Cerebellar cortex (tissue), 1 donor: ENCODE results near the gene PDE9A.

Experiments used
- DNase-seq: peaks from one replicate; pipeline ENCODE4 v3.0.0-alpha.2; 2015; ENCODE audit warnings: low spot score

PDE9A gene

GRCh38 chr21:42688226-42688840 lies 34.9 kb downstream of the PDE9A start:
- DNase-seq = no peak

- DNase-seq = no peak
These were observed 35.5 kb downstream of the PDE9A start for GRCh38 chr21:42688841-42689371.

- DNase-seq = no peak
These were observed 37.2 kb downstream of the PDE9A start for GRCh38 chr21:42690586-42690985.

- DNase-seq = no peak
These were observed 38.6 kb downstream of the PDE9A start for GRCh38 chr21:42691901-42692559.

- DNase-seq = no peak
These were observed 39.3 kb downstream of the PDE9A start for GRCh38 chr21:42692688-42693087.

GRCh38 chr21:42694751-42695696 lies 41.6 kb downstream of the PDE9A start:
- no peak for DNase-seq

- peak; percentile 78 for DNase-seq
These were observed 42.4 kb downstream of the PDE9A start for GRCh38 chr21:42695697-42696380.

GRCh38 chr21:42696501-42697040 lies 43.1 kb downstream of the PDE9A start:
- DNase-seq = no peak

- no peak for DNase-seq
These were observed 45.3 kb downstream of the PDE9A start for GRCh38 chr21:42698733-42699132.

- no peak for DNase-seq
These were observed 45.8 kb downstream of the PDE9A start for GRCh38 chr21:42699196-42699595.

- DNase-seq = no peak
These were observed 48.5 kb downstream of the PDE9A start for GRCh38 chr21:42701706-42702456.

GRCh38 chr21:42702720-42703119 lies 49.3 kb downstream of the PDE9A start:
- DNase-seq = no peak

- no peak for DNase-seq
These were observed 49.9 kb downstream of the PDE9A start for GRCh38 chr21:42703136-42703908.

- no peak for DNase-seq
These were observed 50.5 kb downstream of the PDE9A start for GRCh38 chr21:42703965-42704364.

GRCh38 chr21:42704861-42705260 lies 51.4 kb downstream of the PDE9A start:
- no peak for DNase-seq

GRCh38 chr21:42705346-42705745 lies 51.9 kb downstream of the PDE9A start:
- DNase-seq = no peak

- no peak for DNase-seq
These were observed 52.4 kb downstream of the PDE9A start for GRCh38 chr21:42705746-42706374.

GRCh38 chr21:42706765-42707164 lies 53.3 kb downstream of the PDE9A start:
- DNase-seq = no peak

- no peak for DNase-seq
These were observed 53.9 kb downstream of the PDE9A start for GRCh38 chr21:42707207-42707830.
